Keratinocyte (primary cell): ENCODE results near the gene PCDHA4.

Experiments
- CTCF ChIP-seq, 3 experiments: IDR thresholded peaks in 1 of 3; conservative IDR thresholded peaks in 1 of 3; optimal IDR thresholded peaks in 1 of 3; 2 replicates in 2 of 3; 3 replicates in 1 of 3; pipeline versions ENCODE3 to v1.5.1; 2011; ENCODE audit warnings: low read length in 3 of 3, mild to moderate bottlenecking in 3 of 3, moderate library complexity in 2 of 3, control low read depth in 1 of 3, inconsistent platforms in 1 of 3; ENCODE audit not compliant: insufficient read depth in 2 of 3; ENCODE audit errors: extremely low read depth in 1 of 3
- EZH2 ChIP-seq: IDR thresholded peaks from one replicate; pipeline ENCODE4 v1.6.1; 2012; ENCODE audit warnings: inconsistent platforms, mild to moderate bottlenecking, low read length, moderate library complexity

DNA sequence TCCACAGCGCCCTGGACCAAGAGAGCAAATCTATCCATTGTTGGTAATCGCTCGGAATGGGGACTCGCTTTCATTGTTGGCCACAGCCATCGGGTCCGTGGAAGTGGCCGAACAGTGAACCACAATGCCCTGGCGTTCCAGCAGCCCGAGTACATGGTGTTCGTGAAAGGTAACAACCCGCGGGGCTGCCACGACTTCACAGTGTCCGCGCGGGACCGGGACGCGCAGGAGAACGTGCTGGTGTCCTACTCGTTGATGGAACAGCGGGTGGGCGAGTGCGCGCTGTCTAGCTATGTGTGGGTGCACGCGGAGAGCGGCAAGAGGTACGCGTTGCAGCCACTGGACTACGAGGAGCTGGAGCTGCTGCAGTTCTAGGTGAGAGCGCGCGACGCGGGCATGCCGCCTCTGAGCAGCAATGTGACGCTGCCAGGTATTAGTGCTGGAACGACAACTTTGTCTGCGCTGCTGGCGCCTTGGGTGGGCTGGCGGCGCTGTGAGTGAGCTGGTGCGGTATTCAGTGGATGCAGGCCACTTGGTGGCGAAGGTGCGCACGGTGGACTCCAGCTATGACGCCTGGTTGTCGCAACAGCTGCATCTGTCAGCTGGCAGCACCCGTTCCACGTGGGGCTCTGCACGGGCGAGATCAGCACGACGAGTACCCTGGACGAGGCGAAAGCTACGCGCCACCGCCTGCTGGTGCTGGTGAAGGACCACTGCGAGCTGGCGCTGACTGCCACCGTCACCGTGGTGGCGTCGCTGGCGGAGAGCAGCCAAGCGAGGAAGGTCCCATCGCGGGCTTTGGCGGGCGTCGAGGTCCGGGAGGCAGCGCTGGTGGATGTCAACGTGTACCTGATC, 55.8 kb downstream of the PCDHA4 start:
- TF ChIP-seq CTCF (optimal IDR thresholded peaks at IDR 0.05 in 1 of 3, IDR thresholded peaks at IDR 0.05 in 1 of 3, conservative IDR thresholded peaks at IDR 0.05 in 1 of 3; ENCODE audit: extremely low read depth in 1 of 3, insufficient read depth in 2 of 3, low read length in 3 of 3) (no peak), EZH2 (no peak)
